Parathyroid adenoma (tissue), 2 donors: ENCODE data around the gene DGKD.

Experiments used
- H2AFZ ChIP-seq: fragments of 300-600 bp; sonication (generic); one replicate; pipeline ENCODE4 v1.7.0; 2017; ENCODE audit warnings: antibody characterized with exemption, mild to moderate bottlenecking
- H3K27ac ChIP-seq: fragments of 300-600 bp; sonication (generic); one replicate; pipeline ENCODE4 v1.7.0; 2017
- H3K27me3 ChIP-seq: fragments of 300-600 bp; sonication (generic); one replicate; pipeline ENCODE4 v1.7.0; 2017; ENCODE audit warnings: low read length; ENCODE audit not compliant: control insufficient read depth, insufficient read depth
- H3K36me3 ChIP-seq: fragments of 300-600 bp; sonication (generic); one replicate; pipeline ENCODE4 v1.7.0; 2017; ENCODE audit warnings: low read length; ENCODE audit not compliant: control insufficient read depth, insufficient read depth
- H3K4me1 ChIP-seq: fragments of 300-600 bp; sonication (generic); one replicate; pipeline ENCODE4 v1.7.0; 2017; ENCODE audit warnings: control low read depth
- H3K4me2 ChIP-seq: fragments of 300-600 bp; sonication (generic); one replicate; pipeline ENCODE4 v1.7.0; 2017; ENCODE audit warnings: low read length
- H3K4me3 ChIP-seq: fragments of 300-600 bp; sonication (generic); one replicate; pipeline ENCODE4 v1.7.0; 2017; ENCODE audit warnings: low read depth, low read length
- H3K79me2 ChIP-seq: fragments of 300-600 bp; sonication (generic); one replicate; pipeline ENCODE4 v1.7.0; 2017; ENCODE audit warnings: control low read depth
- H3K9ac ChIP-seq: fragments of 300-600 bp; sonication (generic); one replicate; pipeline ENCODE4 v1.7.0; 2017; ENCODE audit warnings: mild to moderate bottlenecking
- H3K9me3 ChIP-seq: fragments of 300-600 bp; sonication (generic); one replicate; pipeline ENCODE4 v1.7.0; 2017; ENCODE audit warnings: low read length; ENCODE audit not compliant: control insufficient read depth
- TF ChIP-seq, protein P1 (sequence below): fragments of 300-600 bp; sonication (generic); IDR thresholded peaks from one replicate; pipeline ENCODE4 v1.7.0; 2017; ENCODE audit warnings: antibody characterized with exemption, mild to moderate bottlenecking
- donor health status: primary hyperparathyroidism.

Gene DGKD

DNA sequence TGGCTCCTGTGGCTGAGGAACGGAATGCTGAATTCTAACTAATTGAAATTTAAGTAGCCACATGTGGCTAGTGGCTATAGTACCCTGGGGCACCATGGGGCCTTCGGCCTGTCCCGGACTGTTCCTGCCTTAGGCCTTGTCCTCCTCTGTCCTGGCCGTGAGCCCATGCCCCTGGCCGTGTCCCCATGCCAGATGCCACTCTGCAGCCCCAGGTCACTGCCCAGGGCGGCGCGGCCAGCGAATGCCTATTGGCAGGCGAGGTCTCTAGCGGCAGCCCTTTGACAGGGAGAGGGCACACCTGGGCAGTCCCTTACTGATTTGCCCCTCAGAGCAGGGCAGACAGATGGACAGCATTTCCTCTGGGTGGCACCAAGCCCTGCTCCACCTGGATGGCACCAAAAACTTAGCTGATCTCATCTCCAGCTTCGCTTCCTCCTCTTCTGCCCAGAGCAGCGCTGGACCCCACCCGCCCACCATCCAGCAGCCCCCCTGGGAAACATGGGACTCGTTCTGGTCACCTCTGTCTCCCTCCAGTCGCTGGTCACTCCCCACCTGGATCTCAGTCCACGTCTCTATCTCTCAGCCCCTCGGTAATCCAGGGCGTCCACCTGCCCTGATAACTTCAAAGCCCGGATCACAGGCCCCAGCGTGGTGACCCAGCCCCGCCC, 1.1 kb upstream of the DGKD start:
- TF ChIP-seq, protein P1, sequence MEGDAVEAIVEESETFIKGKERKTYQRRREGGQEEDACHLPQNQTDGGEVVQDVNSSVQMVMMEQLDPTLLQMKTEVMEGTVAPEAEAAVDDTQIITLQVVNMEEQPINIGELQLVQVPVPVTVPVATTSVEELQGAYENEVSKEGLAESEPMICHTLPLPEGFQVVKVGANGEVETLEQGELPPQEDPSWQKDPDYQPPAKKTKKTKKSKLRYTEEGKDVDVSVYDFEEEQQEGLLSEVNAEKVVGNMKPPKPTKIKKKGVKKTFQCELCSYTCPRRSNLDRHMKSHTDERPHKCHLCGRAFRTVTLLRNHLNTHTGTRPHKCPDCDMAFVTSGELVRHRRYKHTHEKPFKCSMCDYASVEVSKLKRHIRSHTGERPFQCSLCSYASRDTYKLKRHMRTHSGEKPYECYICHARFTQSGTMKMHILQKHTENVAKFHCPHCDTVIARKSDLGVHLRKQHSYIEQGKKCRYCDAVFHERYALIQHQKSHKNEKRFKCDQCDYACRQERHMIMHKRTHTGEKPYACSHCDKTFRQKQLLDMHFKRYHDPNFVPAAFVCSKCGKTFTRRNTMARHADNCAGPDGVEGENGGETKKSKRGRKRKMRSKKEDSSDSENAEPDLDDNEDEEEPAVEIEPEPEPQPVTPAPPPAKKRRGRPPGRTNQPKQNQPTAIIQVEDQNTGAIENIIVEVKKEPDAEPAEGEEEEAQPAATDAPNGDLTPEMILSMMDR = no peak
- Histone ChIP-seq H3K27me3 (no peaks in the 10 kb centered on the region), H3K79me2 (peaks cover 6% of the 10 kb centered on the region), H3K4me3 (no peak overlapping the region), H2AFZ (peak overlapping the region; percentile 96), H3K9me3 (no peaks in the 10 kb centered on the region), H3K9ac (no peak overlapping the region), H3K4me2 (no peak overlapping the region), H3K36me3 (no peaks in the 10 kb centered on the region), H3K27ac (no peak overlapping the region), H3K4me1 (peaks cover 20% of the 10 kb centered on the region)

DNA sequence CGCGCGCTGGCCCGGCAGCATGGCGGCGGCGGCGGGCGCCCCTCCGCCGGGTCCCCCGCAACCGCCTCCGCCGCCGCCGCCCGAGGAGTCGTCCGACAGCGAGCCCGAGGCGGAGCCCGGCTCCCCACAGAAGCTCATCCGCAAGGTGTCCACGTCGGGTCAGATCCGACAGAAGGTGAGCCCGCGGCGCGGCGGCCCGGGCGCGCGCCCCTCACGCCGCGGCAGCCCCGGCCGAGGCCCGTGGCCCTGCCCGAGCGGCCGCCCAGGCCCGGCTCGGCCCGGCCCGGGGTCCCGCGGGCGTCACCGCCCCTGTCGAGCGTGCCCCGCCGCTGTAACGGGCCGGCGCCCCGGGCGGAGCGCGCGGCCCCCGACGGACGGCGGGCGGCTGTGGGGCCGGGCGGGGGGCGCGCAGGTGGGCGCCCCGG, 218 bp downstream of the DGKD start:
- Histone ChIP-seq H3K36me3 (no peaks in the 10 kb centered on the region), H3K4me3 (no peak overlapping the region), H3K27me3 (no peaks in the 10 kb centered on the region), H3K27ac (no peak overlapping the region), H3K4me1 (peaks cover 20% of the 10 kb centered on the region), H3K4me2 (no peak overlapping the region), H3K9me3 (no peaks in the 10 kb centered on the region), H2AFZ (no peak overlapping the region), H3K9ac (no peak overlapping the region), H3K79me2 (peaks cover 6% of the 10 kb centered on the region)
- TF ChIP-seq, protein P1 = no peak

DNA sequence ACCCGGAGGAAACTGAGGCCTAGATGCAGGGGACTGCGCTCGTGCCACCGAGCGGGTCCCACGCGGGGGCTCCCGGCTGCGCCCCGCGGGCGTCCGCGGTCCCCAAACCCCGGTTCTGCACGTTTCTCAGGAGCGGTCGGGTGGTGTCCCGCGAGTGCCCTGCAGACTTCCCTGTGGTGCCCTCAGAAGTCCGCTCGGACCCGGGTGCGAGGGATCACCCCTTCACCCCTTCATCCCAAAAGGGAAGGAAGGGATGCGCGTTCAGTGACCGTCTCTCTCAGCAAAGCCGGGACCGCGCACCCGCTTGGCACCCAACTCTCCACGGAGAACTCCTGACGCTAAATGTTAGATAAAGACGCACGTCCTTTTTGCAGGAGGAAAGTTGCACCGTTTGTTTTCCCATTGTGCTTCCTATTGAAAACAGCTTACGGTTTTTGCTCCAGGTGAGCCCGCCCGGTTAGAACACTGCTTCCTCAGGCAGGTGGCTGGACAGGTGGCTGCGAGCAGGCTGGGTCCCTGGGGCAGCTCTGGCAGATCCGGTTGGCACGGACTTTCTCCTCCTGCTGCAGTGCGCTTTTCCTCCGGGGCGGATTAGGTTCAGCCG, 779 bp downstream of the DGKD start:
- H2AFZ ChIP-seq = peak overlapping the region; percentile 85
- peaks cover 6% of the 10 kb centered on the region for H3K79me2 ChIP-seq
- H3K4me1 ChIP-seq = peaks cover 20% of the 10 kb centered on the region
- no peak overlapping the region for H3K27ac ChIP-seq
- H3K27me3 ChIP-seq = no peaks in the 10 kb centered on the region
- H3K4me2 ChIP-seq = peak overlapping the region; percentile 69
- no peaks in the 10 kb centered on the region for H3K9me3 ChIP-seq
- TF ChIP-seq, protein P1 = no peak
- no peaks in the 10 kb centered on the region for H3K36me3 ChIP-seq
- peak overlapping the region; percentile 47 for H3K4me3 ChIP-seq
- no peak overlapping the region for H3K9ac ChIP-seq

DNA sequence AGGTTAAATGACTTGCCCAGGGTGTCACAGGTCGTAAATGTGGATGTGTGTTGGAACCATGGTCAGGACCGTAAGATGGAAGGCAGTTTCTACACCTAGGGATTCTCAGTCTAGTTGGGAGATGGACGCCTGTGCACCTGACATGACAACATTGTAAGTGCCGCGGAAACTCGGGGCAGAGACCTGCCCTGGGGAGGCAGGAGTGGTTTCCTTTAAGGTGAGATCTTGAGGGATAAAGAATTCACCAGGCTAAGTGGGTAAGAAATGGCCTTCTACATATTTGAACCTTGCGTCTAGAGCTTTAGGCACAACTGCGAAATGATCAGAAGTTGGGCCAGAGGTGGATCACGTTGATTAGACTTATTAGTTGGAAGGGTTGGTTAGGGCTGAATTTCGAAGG, 1.6 kb downstream of the DGKD start:
- no peaks in the 10 kb centered on the region for H3K36me3 ChIP-seq
- H3K9me3 ChIP-seq = no peaks in the 10 kb centered on the region
- no peaks in the 10 kb centered on the region for H3K27me3 ChIP-seq
- H3K4me3 ChIP-seq = no peak overlapping the region
- TF ChIP-seq, protein P1 = no peak
- no peak overlapping the region for H3K9ac ChIP-seq
- H3K4me1 ChIP-seq = peaks cover 20% of the 10 kb centered on the region
- H2AFZ ChIP-seq = no peak overlapping the region
- no peak overlapping the region for H3K4me2 ChIP-seq
- no peak overlapping the region for H3K27ac ChIP-seq
- peaks cover 8% of the 10 kb centered on the region for H3K79me2 ChIP-seq
